OCI-LY7 (cell line): Measurements from ENCODE around the gene CDH23.

ENCODE experiments used
- CTCF ChIP-seq: fragments of 200-600 bp; sonication (generic); conservative IDR thresholded peaks from 2 replicates; pipeline ENCODE4 v1.5.1; 2014; ENCODE audit warnings: mild to moderate bottlenecking, antibody characterized with exemption, low read length, moderate library complexity, mixed read lengths
- EZH2phosphoT487 ChIP-seq: fragments of 200-600 bp; sonication (generic); IDR thresholded peaks from 2 replicates; pipeline ENCODE4 v1.6.1; 2018; ENCODE audit warnings: low read depth, borderline replicate concordance, mild to moderate bottlenecking, mixed run types, antibody characterized with exemption, low read length, moderate library complexity, mixed read lengths

DNA sequence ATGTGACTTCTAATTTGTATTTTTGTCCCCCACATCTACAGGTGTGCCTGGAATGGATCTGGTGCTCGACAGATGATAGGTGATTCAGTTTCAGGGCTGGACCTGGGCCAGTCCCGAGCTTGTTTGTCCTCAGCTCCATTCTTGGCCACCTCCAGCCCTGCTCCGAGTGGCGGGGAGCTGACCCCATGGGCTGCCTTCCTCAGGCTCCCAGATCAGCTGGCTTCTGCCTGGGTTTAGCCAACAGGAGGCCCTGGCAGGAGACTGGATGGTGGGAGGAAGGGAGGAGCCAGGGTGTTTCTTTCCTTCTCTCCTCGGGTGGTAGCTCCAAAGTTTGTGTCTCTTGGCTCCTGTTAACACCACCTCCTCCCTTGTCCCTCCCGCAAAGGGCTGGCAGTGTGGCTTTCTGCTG is 75.2 kb downstream of the CDH23 start:
- no peak for TF ChIP-seq CTCF
- TF ChIP-seq EZH2phosphoT487, result no peak
